Neuronal stem cell (in vitro differentiated cells): Measurements from ENCODE around the gene HOXC11. TPM values are rescaled to one million over a fixed set of nuclear protein-coding genes. Genes with fewer than 3 reads are reported as not detected.

ENCODE experiments used
- DNase-seq: peaks from one replicate; pipeline ENCODE4 v3.0.0-alpha.2; 2013; ENCODE audit warnings: low spot score
- H2AFZ ChIP-seq: one replicate; pipeline ENCODE4 v1.6.1; 2013; ENCODE audit warnings: mild to moderate bottlenecking, low read length, inconsistent platforms
- H2AK5ac ChIP-seq: 2 replicates; pipeline ENCODE4 v1.6.1; 2013; ENCODE audit warnings: low read depth, mild to moderate bottlenecking, inconsistent platforms, low read length, moderate library complexity, mixed read lengths
- H2BK120ac ChIP-seq: 2 replicates; pipeline ENCODE4 v1.6.1; 2013; ENCODE audit warnings: low read depth, mild to moderate bottlenecking, inconsistent platforms, low read length, moderate library complexity, mixed read lengths
- H2BK12ac ChIP-seq: one replicate; pipeline ENCODE4 v1.6.1; 2013; ENCODE audit warnings: low read length, inconsistent platforms
- H2BK15ac ChIP-seq: 2 replicates; pipeline ENCODE4 v1.6.1; 2013; ENCODE audit warnings: mild to moderate bottlenecking, low read length, inconsistent platforms, mixed read lengths
- H2BK5ac ChIP-seq: one replicate; pipeline ENCODE4 v1.6.1; 2013; ENCODE audit warnings: inconsistent platforms, mild to moderate bottlenecking, low read length, moderate library complexity
- H3K14ac ChIP-seq: one replicate; pipeline ENCODE4 v1.6.1; 2013; ENCODE audit warnings: low read length, inconsistent platforms
- H3K18ac ChIP-seq: 2 replicates; pipeline ENCODE4 v1.6.1; 2013; ENCODE audit warnings: low read length, inconsistent platforms
- H3K23ac ChIP-seq: 2 replicates; pipeline ENCODE4 v1.6.1; 2013; ENCODE audit warnings: low read depth, mild to moderate bottlenecking, mixed read lengths, low read length, inconsistent platforms; ENCODE audit not compliant: poor library complexity
- H3K27ac ChIP-seq: replicated peaks from 3 replicates; pipeline ENCODE4 v1.5.1; 2013; ENCODE audit warnings: low read length, inconsistent platforms
- H3K27me3 ChIP-seq, 3 experiments: 2 replicates each; pipeline ENCODE4 v1.6.1; 2013; ENCODE audit warnings: low read length in 3 of 3, mild to moderate bottlenecking in 2 of 3, inconsistent platforms in 1 of 3, low read depth in 1 of 3, mixed read lengths in 1 of 3, moderate library complexity in 1 of 3; ENCODE audit not compliant: control insufficient read depth in 3 of 3, insufficient read depth in 3 of 3
- H3K36me3 ChIP-seq, 2 donors: replicated peaks in 1 of 2; 2 replicates each; pipeline ENCODE4 v1.6.1; 2013; ENCODE audit warnings: low read length in 2 of 2; ENCODE audit not compliant: control insufficient read depth in 2 of 2, insufficient read depth in 2 of 2
- H3K4ac ChIP-seq: 2 replicates; pipeline ENCODE4 v1.6.1; 2013; ENCODE audit warnings: inconsistent platforms, mild to moderate bottlenecking, low read length, moderate library complexity
- H3K4me1 ChIP-seq, 2 donors: 1 replicate in 1 of 2; 2 replicates in 1 of 2; pipeline ENCODE4 v1.6.1; 2013; ENCODE audit warnings: low read length in 2 of 2, low read depth in 1 of 2; ENCODE audit not compliant: control insufficient read depth in 2 of 2, insufficient read depth in 1 of 2
- H3K4me2 ChIP-seq: one replicate; pipeline ENCODE4 v1.6.1; 2013; ENCODE audit warnings: mild to moderate bottlenecking, low read length, inconsistent platforms; ENCODE audit not compliant: insufficient read depth, poor library complexity, severe bottlenecking
- H3K4me3 ChIP-seq, 2 donors: 2 replicates each; pipeline ENCODE4 v1.5.1; 2013; ENCODE audit warnings: low read length in 2 of 2, mild to moderate bottlenecking in 2 of 2, inconsistent platforms in 1 of 2, moderate library complexity in 1 of 2
- H3K79me1 ChIP-seq: one replicate; pipeline ENCODE4 v1.6.1; 2013; ENCODE audit warnings: low read depth, mild to moderate bottlenecking, inconsistent platforms, low read length, moderate library complexity
- H3K9ac ChIP-seq: one replicate; pipeline ENCODE4 v1.6.1; 2013; ENCODE audit warnings: mild to moderate bottlenecking, low read depth, low read length, inconsistent platforms; ENCODE audit not compliant: poor library complexity
- H3K9me3 ChIP-seq, 2 donors: replicated peaks in 1 of 2; 2 replicates each; pipeline versions ENCODE3 to v1.6.1; 2013; ENCODE audit warnings: low read length in 2 of 2, mild to moderate bottlenecking in 2 of 2, inconsistent platforms in 1 of 2, low read depth in 1 of 2, mixed read lengths in 1 of 2, moderate library complexity in 1 of 2; ENCODE audit not compliant: control insufficient read depth in 2 of 2, insufficient read depth in 1 of 2
- H4K8ac ChIP-seq: one replicate; pipeline ENCODE4 v1.6.1; 2013; ENCODE audit warnings: low read depth, mild to moderate bottlenecking, inconsistent platforms, low read length, moderate library complexity
- H4K91ac ChIP-seq: one replicate; pipeline ENCODE4 v1.6.1; 2013; ENCODE audit warnings: low read length, low read depth, mild to moderate bottlenecking, inconsistent platforms; ENCODE audit not compliant: poor library complexity
- WGBS, 2 donors: extraction: QIAGEN DNeasy Blood & Tissue Kit; methylation state at CpG; one replicate each; pipeline ENCODE4 v1.1.7; 2013; ENCODE audit warnings: missing lambda C conversion rate in 2 of 2, mixed read lengths in 1 of 2; ENCODE audit not compliant: insufficient read length in 2 of 2, insufficient replicate concordance in 1 of 2; ENCODE audit errors: extremely low coverage in 2 of 2; 5-methylcytosine and 5-hydroxymethylcytosine counted together
- small RNA-seq: library from polyadenylated mRNA; stranded (forward); fragments of <200 nt; extraction: miRNeasy Mini kit (QIAGEN cat#:217004); gene quantifications from one replicate; pipeline ENCODE3, GENCODE V24; 2013; ENCODE audit not compliant: insufficient read depth

Gene HOXC11

GRCh38 chr12:54026640-54027441, 53.9 kb downstream of the HOXC11 start:
- Histone ChIP-seq H2AK5ac (no peak overlapping the region), H3K9ac (no peak overlapping the region), H3K4ac (no peak overlapping the region), H4K8ac (no peak overlapping the region), H3K4me3 (no peak overlapping the region), H3K4me1 (no peaks in the 10 kb centered on the region), H3K36me3 (no peaks in the 10 kb centered on the region), H2BK12ac (no peak overlapping the region), H2BK120ac (no peak overlapping the region), H2AFZ (no peak overlapping the region), H3K27me3 (peaks cover 69 to 100% (median 96%) of the 10 kb centered on the region in 3 experiments), H4K91ac (no peak overlapping the region), H3K27ac (no peak overlapping the region), H3K9me3 (peaks cover 0 to 2% of the 10 kb centered on the region in 2 donors), H2BK15ac (no peak overlapping the region), H3K23ac (no peak overlapping the region), H3K14ac (no peak overlapping the region), H2BK5ac (no peak overlapping the region), H3K79me1 (no peaks in the 10 kb centered on the region), H3K4me2 (no peak overlapping the region), H3K18ac (no peak overlapping the region)
- no peak for DNase-seq
- no CpG with 5 or more reads among the region's 22 CpGs for WGBS, 2 donors

Small RNA genes lying within 50 kb of the gene (small RNA-seq; reads per million reads assigned to genes)
- gene AC012531.3 (not detected), gene AC012531.4 (not detected), gene MIR196A2 (not detected), gene RF01905 (not detected), gene RF01906 (not detected)
